HFFc6 (cell line): ENCODE data around the gene GRIK5. TPM values are rescaled to one million over a fixed set of nuclear protein-coding genes. Genes with fewer than 3 reads are reported as not detected.

Experiments used
- DNase-seq: peaks from one replicate; pipeline ENCODE4 v3.0.0-alpha.2; 2018
- H3K27ac Mint-ChIP-seq: 2 replicates; pipeline ENCODE4 v1.8.0; 2020; ENCODE audit warnings: mild to moderate bottlenecking, mixed read lengths
- H3K27me3 Mint-ChIP-seq: 2 replicates; pipeline ENCODE4 v1.8.0; 2021; ENCODE audit warnings: mild to moderate bottlenecking, moderate library complexity, mixed read lengths; ENCODE audit not compliant: insufficient read depth
- H3K36me3 Mint-ChIP-seq: 2 replicates; pipeline ENCODE4 v1.8.0; 2021; ENCODE audit warnings: low read depth, mixed read lengths
- H3K4me1 Mint-ChIP-seq: 2 replicates; pipeline ENCODE4 v1.8.0; 2020; ENCODE audit warnings: low read depth, mixed read lengths
- H3K4me3 Mint-ChIP-seq: 2 replicates; pipeline ENCODE4 v1.8.0; 2020; ENCODE audit warnings: mild to moderate bottlenecking, moderate library complexity, mixed read lengths
- H3K9me3 Mint-ChIP-seq: 2 replicates; pipeline ENCODE4 v1.8.0; 2020; ENCODE audit warnings: mild to moderate bottlenecking, mixed read lengths
- CTCF ChIP-seq: fragments of 200-600 bp; sonication (generic); IDR thresholded peaks from 2 replicates; pipeline ENCODE4 v1.5.0; 2021; ENCODE audit warnings: antibody characterized with exemption, mild to moderate bottlenecking
- total RNA-seq, 6 experiments: library from RNA; stranded (reverse); fragmentation: NEBNext Ultra II Directional; extraction: Animal tissue kit (Norgen Biotek cat#: 25700); gene quantifications; 2 replicates in 1 of 6; 3 replicates in 5 of 6; pipeline ENCODE4 v1.2.3, GENCODE V29; 2021

Gene GRIK5
- total RNA-seq, 6 experiments from 2014 or later = 0.07 to 0.19 (median 0.13) TPM; not detected in 1

GRCh38 chr19:42079276-42079669, 9.3 kb upstream of the GRIK5 start:
- DNase-seq = no peak
- Mint-ChIP-seq H3K27me3 (peaks cover 6% of the 10 kb centered on the region), H3K4me3 (no peak overlapping the region), H3K9me3 (no peaks in the 10 kb centered on the region), H3K4me1 (peaks cover 47% of the 10 kb centered on the region), H3K27ac (peak overlapping the region; percentile 50; the same call in 1 of the 2 replicates), H3K36me3 (peaks cover 26% of the 10 kb centered on the region)
- TF ChIP-seq CTCF = no peak

- peak overlapping the region; percentile 82; the same call in 1 of the 2 replicates for H3K27ac Mint-ChIP-seq
- no peak for DNase-seq
Measured at GRCh38 chr19:42078538-42079275, 8.7 kb upstream of the GRIK5 start.

DNA sequence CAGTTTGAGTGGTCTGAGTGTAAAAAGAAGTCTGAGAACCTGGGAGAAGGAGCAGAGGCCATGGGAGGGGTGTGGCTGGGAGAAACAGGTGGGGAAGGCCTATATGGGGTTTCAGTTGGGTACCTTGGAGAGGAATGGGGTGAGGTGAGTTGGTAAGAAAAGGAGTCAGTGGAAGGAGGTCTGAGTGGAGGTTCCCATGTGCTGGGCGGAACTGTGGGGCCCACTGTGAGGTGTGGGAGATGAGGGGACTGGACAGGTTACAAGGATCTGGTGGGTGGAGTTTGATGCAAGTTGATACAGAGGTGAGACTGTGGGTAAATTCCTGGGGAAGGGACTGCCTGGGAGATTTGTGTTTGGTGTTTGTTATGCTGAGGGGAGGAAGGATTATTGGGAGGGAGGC, 8.1 kb upstream of the GRIK5 start:
- Mint-ChIP-seq H3K27me3 (peaks cover 6% of the 10 kb centered on the region), H3K4me3 (peak overlapping the region; percentile 97), H3K27ac (peak overlapping the region; percentile 82; the same call in 1 of the 2 replicates), H3K4me1 (peaks cover 47% of the 10 kb centered on the region), H3K9me3 (no peaks in the 10 kb centered on the region), H3K36me3 (peaks cover 20% of the 10 kb centered on the region)
- DNase-seq = no peak
- no peak for TF ChIP-seq CTCF

More at GRCh38 chr19:42078538-42079275, 8.7 kb upstream of the GRIK5 start:
- TF ChIP-seq CTCF = no peak
- Mint-ChIP-seq H3K4me1 (peaks cover 47% of the 10 kb centered on the region), H3K36me3 (peaks cover 22% of the 10 kb centered on the region), H3K4me3 (peak overlapping the region; percentile 97; the same call in 1 of the 2 replicates), H3K27me3 (peaks cover 6% of the 10 kb centered on the region), H3K9me3 (no peaks in the 10 kb centered on the region)

DNA sequence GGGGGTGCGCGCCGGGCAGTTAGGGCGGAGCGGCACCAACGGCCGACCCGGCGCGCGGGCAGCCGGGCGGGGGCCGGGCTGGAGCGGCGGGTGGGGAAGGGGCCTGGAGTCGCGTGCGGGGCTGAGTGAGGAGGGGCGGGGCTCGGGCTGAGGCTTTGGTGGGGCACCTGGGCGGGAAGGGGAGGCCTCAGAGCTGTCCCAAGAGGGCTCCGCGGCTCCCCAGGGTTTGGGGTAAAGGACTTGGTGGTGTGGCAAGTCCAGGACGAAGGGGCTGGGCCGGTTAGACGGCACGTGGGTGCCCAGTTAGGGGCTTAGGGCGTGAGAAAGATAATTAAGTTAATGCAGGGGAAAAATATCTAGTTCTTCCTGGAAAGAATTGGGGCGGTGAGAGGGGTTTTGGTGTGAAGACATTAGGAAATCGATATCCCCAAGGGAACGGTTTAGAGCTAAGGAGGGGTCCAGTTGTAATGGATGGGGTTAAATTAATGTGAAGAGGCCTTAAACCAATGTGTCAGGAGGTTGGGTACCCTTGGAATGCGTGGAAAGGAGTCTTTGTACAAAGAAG, 6.5 kb upstream of the GRIK5 start:
- Mint-ChIP-seq H3K4me1 (peaks cover 42% of the 10 kb centered on the region), H3K4me3 (peak overlapping the region; percentile 97), H3K27ac (peak overlapping the region; percentile 82), H3K9me3 (no peaks in the 10 kb centered on the region), H3K27me3 (peaks cover 12% of the 10 kb centered on the region), H3K36me3 (peaks cover 16% of the 10 kb centered on the region)
- TF ChIP-seq CTCF = no peak
- no peak for DNase-seq

DNA sequence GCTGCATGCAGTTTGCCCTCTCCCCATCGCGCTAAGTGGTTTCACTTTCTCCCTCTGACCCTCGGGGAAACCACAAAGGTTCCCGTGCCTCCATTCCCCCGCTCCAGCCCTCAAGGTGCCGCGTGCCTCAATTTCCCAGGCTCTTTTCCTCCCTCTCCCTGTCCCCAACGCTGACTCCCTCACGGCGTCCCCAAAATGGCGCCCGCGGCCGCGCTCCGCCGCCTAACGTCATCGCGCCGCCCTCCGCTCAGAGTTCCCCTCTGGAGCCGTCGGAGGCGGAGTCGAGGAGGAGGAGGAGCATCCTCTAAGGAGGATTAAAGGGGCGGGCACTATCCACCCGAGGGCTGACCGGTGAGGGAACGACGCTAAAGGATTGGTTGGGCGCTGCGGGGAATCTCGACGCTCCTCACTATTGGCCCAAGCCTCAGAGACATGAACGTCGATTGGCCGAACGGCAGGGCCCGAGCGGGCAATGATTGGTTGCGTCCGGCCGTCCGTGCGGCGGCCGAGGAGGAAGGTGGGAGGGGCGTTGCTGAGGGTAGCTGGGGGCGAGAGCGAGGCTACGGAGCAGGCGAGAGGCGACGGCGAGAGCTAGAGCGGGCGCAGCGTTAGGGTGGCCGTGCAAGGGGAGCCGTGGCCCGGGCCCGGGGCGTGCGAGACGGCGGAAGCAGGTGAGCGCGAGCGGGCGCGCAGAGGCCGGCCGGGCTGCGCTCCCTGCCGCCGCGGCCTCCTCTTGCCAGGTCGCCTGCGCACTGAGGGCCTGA, 5.8 kb upstream of the GRIK5 start, which contains the start of gene ZNF574:
Gene ZNF574 (plus strand): TSS at position 551 of the 764 bp plus-strand sequence. CDS start 2,441 bp downstream, outside the sequence.
- DNase-seq = peak; percentile 99
- Mint-ChIP-seq H3K27ac (peak within 1 kb of the TSS; percentile 100), H3K4me1 (peaks cover 38% of the 10 kb centered on the region), H3K4me3 (peak within 1 kb of the TSS; percentile 97), H3K27me3 (peaks cover 18% of the 10 kb centered on the region), H3K36me3 (peaks cover 12% of the 10 kb centered on the region; the same call in 1 of the 2 replicates), H3K9me3 (no peaks in the 10 kb centered on the region)
- TF ChIP-seq CTCF = no peak
